ENCODE measurements around the gene ZRANB3.

DNA sequence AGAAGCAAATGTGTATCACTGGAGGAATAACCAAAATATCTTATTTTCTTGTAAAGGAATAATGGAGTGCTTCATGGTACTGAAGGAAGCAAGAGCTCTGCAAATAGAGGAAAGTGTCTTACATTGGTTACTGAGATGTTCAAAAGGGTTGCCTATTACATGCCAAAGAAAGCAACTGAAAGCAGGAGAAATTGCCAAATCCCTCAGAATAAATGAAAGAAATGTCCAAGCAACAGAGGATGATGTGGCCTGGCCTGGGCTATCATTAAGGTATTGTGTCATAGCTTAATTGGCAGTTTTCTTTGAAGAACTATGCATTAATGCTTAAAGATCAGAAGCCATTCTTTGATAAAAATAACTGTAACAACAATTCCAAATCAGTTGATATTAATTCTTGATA, 305.2 kb downstream of the ZRANB3 start:
- no peak for TF ChIP-seq YY1 (IDR thresholded peaks at IDR 0.05; ENCODE audit: insufficient read depth, insufficient read length)
- TF ChIP-seq ZNF274 (IDR thresholded peaks at IDR 0.05; ENCODE audit: low read depth, low read length) = no peak
- TF ChIP-seq SUZ12 (IDR thresholded peaks at IDR 0.05; ENCODE audit: extremely low read depth, insufficient read depth, insufficient read length) = no peak

Measured in NT2/D1 (cell line).